Astrocyte of the spinal cord (primary cell): ENCODE measurements around the gene JAKMIP3.

Experiments
- DNase-seq: peaks from one replicate; pipeline ENCODE4 v3.0.0; 2011; ENCODE audit warnings: low read depth, low spot score
- H3K4me3 ChIP-seq: 2 replicates; pipeline ENCODE4 v1.5.1; 2011; ENCODE audit warnings: low read depth, mild to moderate bottlenecking, low read length, moderate library complexity
- CTCF ChIP-seq: IDR thresholded peaks from 2 replicates; pipeline ENCODE4 v1.5.1; 2012; ENCODE audit warnings: low read depth, mild to moderate bottlenecking, low read length, inconsistent platforms
- in situ Hi-C: cut with HindIII; loops from 2 replicates; pipeline ENCODE4 v1.10.0; 2017; ENCODE audit warnings: low sequenced_read_pairs

JAKMIP3 gene

GRCh38 chr10:132065491-132066105 lies at the start of gene JAKMIP3:
TSS of gene JAKMIP3 (plus strand) at chr10:132065946. CDS start at chr10:132104809, 38,863 bp downstream.
- DNase-seq, result peak; percentile 86
- TF ChIP-seq CTCF, result no peak
- in situ Hi-C loops, result no loop called here
- H3K4me3 ChIP-seq, result peak within 1 kb of the TSS; percentile 36

- TF ChIP-seq CTCF, result no peak
- H3K4me3 ChIP-seq, result no peak overlapping the region
- in situ Hi-C loops, result no loop called here
- no peak for DNase-seq
These were observed 49.2 kb upstream of the JAKMIP3 start for GRCh38 chr10:132016514-132016913.

- no peak overlapping the region for H3K4me3 ChIP-seq
- no peak for TF ChIP-seq CTCF
- DNase-seq, result no peak
- in situ Hi-C loops, result no loop called here
These were observed 47.3 kb upstream of the JAKMIP3 start for GRCh38 chr10:132018446-132018845.

GRCh38 chr10:132019366-132019765 lies 46.4 kb upstream of the JAKMIP3 start:
- TF ChIP-seq CTCF, result no peak
- no peak for DNase-seq
- H3K4me3 ChIP-seq, result no peak overlapping the region
- in situ Hi-C loops, result no loop called here

GRCh38 chr10:132020456-132020855 lies 45.3 kb upstream of the JAKMIP3 start:
- no peak for TF ChIP-seq CTCF
- DNase-seq, result no peak
- in situ Hi-C loops, result no loop called here
- H3K4me3 ChIP-seq, result no peak overlapping the region

- H3K4me3 ChIP-seq, result no peak overlapping the region
- in situ Hi-C loops, result no loop called here
- no peak for TF ChIP-seq CTCF
- DNase-seq, result no peak
These were observed 44.7 kb upstream of the JAKMIP3 start for GRCh38 chr10:132021046-132021445.
